Natural killer cell (primary cell): ENCODE data around the gene BICC1. TPM values are rescaled to one million over a fixed set of nuclear protein-coding genes. Genes with fewer than 3 reads are reported as not detected.
"Not testable (repeated sequence)": the region's sequence is repeated elsewhere in the genome, so short reads cannot be mapped to it uniquely, and the experiment has no call there.

Source experiments
- ATAC-seq, 3 donors: fragments of 150-1000 bp in 2 of 3; fragments of 200-7000 bp in 1 of 3; cut with Tn5 transposase; 1 replicate in 1 of 3; 2 replicates in 2 of 3; pipeline ENCODE4 v1.10.0; 2021; ENCODE audit warnings: mild to moderate bottlenecking in 2 of 3, moderate library complexity in 2 of 3
- DNase-seq, 2 donors: peaks; one replicate each; pipeline versions ENCODE4 v3.0.0 to v3.0.0-alpha.2; 2013 to 2021; ENCODE audit warnings: mixed read lengths in 1 of 2
- H3K27ac ChIP-seq: one replicate; pipeline ENCODE4 v1.5.1; 2013; ENCODE audit warnings: mild to moderate bottlenecking, low read length
- H3K27me3 ChIP-seq: one replicate; pipeline ENCODE4 v1.6.1; 2013; ENCODE audit warnings: low read length; ENCODE audit not compliant: control insufficient read depth, insufficient read depth
- H3K36me3 ChIP-seq: one replicate; pipeline ENCODE4 v1.6.1; 2013; ENCODE audit warnings: low read length; ENCODE audit not compliant: control insufficient read depth, insufficient read depth
- H3K4me1 ChIP-seq: one replicate; pipeline ENCODE4 v1.6.1; 2013; ENCODE audit warnings: low read length; ENCODE audit not compliant: control insufficient read depth, insufficient read depth
- H3K4me3 ChIP-seq: one replicate; pipeline ENCODE4 v1.5.1; 2013; ENCODE audit warnings: low read length
- H3K9me3 ChIP-seq: one replicate; pipeline ENCODE4 v1.6.1; 2013; ENCODE audit warnings: low read length; ENCODE audit not compliant: control insufficient read depth, insufficient read depth
- H3K27ac Mint-ChIP-seq, 2 donors: one replicate each; pipeline ENCODE4 v1.8.0; 2022; ENCODE audit warnings: mild to moderate bottlenecking in 2 of 2, mixed read lengths in 2 of 2, moderate library complexity in 1 of 2
- H3K27me3 Mint-ChIP-seq, 2 donors: one replicate each; pipeline ENCODE4 v1.8.0; 2022; ENCODE audit warnings: low read depth in 2 of 2, mixed read lengths in 2 of 2
- H3K36me3 Mint-ChIP-seq: one replicate; pipeline ENCODE4 v1.8.0; 2022; ENCODE audit warnings: mixed read lengths
- H3K4me1 Mint-ChIP-seq, 2 donors: one replicate each; pipeline ENCODE4 v1.8.0; 2022; ENCODE audit warnings: mixed read lengths in 2 of 2
- H3K4me3 Mint-ChIP-seq: one replicate; pipeline ENCODE4 v1.8.0; 2022; ENCODE audit warnings: mild to moderate bottlenecking, moderate library complexity, mixed read lengths
- H3K9me3 Mint-ChIP-seq, 2 donors: one replicate each; pipeline ENCODE4 v1.8.0; 2022; ENCODE audit warnings: mixed read lengths in 2 of 2
- WGBS: methylation state at CpG from one replicate; pipeline ENCODE4 v1.1.7; 2013; ENCODE audit warnings: missing lambda C conversion rate; ENCODE audit not compliant: insufficient coverage; 5-methylcytosine and 5-hydroxymethylcytosine counted together
- intact Hi-C: fragments of 100-400 bp; cut with micrococcal nuclease; formaldehyde crosslinking; loops from one replicate; pipeline ENCODE4 v1.14.2; 2022
- total RNA-seq, 4 donors: library from RNA; stranded (reverse); fragments of 120-200 nt in 1 of 4; gene quantifications; one replicate each; pipeline versions ENCODE4 v1.2.3 to v1.2.4, GENCODE V29; 2013 to 2022
- TF ChIP-seq, protein P1 (sequence below): fragments of 200-600 bp; IDR thresholded peaks from one replicate; pipeline ENCODE4 v1.8.0; 2022; ENCODE audit warnings: antibody characterized with exemption

BICC1 gene
- total RNA-seq, 3 donors from 2014 or later (not counting 1 experiment from before 2014, with no cell fraction given), result 0.14 TPM; not detected in 2

GRCh38 chr10:58590152-58590840, 77.6 kb downstream of the BICC1 start:
- Mint-ChIP-seq H3K27me3 (peaks cover 0 to 3% of the 10 kb centered on the region in 2 donors), H3K36me3 (no peaks in the 10 kb centered on the region), H3K4me3 (no peak overlapping the region), H3K9me3 (peaks cover 0 to 3% of the 10 kb centered on the region in 2 donors), H3K27ac (no peak overlapping the region), H3K4me1 (no peaks in the 10 kb centered on the region)
- no peak overlapping the region for H3K27ac ChIP-seq
- no peaks in the 10 kb centered on the region for H3K9me3 ChIP-seq
- H3K4me3 ChIP-seq, result no peak overlapping the region
- H3K36me3 ChIP-seq, result no peaks in the 10 kb centered on the region
- WGBS, result 88% methylated on average over 2 of the region's 2 CpGs
- no peaks in the 10 kb centered on the region for H3K27me3 ChIP-seq
- TF ChIP-seq, protein P1, sequence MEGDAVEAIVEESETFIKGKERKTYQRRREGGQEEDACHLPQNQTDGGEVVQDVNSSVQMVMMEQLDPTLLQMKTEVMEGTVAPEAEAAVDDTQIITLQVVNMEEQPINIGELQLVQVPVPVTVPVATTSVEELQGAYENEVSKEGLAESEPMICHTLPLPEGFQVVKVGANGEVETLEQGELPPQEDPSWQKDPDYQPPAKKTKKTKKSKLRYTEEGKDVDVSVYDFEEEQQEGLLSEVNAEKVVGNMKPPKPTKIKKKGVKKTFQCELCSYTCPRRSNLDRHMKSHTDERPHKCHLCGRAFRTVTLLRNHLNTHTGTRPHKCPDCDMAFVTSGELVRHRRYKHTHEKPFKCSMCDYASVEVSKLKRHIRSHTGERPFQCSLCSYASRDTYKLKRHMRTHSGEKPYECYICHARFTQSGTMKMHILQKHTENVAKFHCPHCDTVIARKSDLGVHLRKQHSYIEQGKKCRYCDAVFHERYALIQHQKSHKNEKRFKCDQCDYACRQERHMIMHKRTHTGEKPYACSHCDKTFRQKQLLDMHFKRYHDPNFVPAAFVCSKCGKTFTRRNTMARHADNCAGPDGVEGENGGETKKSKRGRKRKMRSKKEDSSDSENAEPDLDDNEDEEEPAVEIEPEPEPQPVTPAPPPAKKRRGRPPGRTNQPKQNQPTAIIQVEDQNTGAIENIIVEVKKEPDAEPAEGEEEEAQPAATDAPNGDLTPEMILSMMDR, result no peak
- DNase-seq (no peak), ATAC-seq (no peak)
- no peaks in the 10 kb centered on the region for H3K4me1 ChIP-seq
- intact Hi-C loops, result no loop called here

GRCh38 chr10:58590924-58591323, 78.3 kb downstream of the BICC1 start:
- Histone ChIP-seq H3K4me1 (no peaks in the 10 kb centered on the region), H3K36me3 (no peaks in the 10 kb centered on the region), H3K9me3 (no peaks in the 10 kb centered on the region), H3K27me3 (no peaks in the 10 kb centered on the region), H3K27ac (no peak overlapping the region), H3K4me3 (no peak overlapping the region)
- no peak for DNase-seq
- H3K36me3 Mint-ChIP-seq, result no peaks in the 10 kb centered on the region
- H3K27me3 Mint-ChIP-seq, result peaks cover 0 to 3% of the 10 kb centered on the region in 2 donors
- peaks cover 0 to 7% of the 10 kb centered on the region in 2 donors for H3K9me3 Mint-ChIP-seq
- ATAC-seq, result no peak
- 97% methylated on average over 3 of the region's 3 CpGs for WGBS
- no peaks in the 10 kb centered on the region for H3K4me1 Mint-ChIP-seq
- H3K27ac Mint-ChIP-seq, result no peak overlapping the region
- TF ChIP-seq, protein P1, result no peak
- no peak overlapping the region for H3K4me3 Mint-ChIP-seq
- intact Hi-C loops, result no loop called here

GRCh38 chr10:58593008-58593407, 80.3 kb downstream of the BICC1 start:
- no peak for ATAC-seq

DNA sequence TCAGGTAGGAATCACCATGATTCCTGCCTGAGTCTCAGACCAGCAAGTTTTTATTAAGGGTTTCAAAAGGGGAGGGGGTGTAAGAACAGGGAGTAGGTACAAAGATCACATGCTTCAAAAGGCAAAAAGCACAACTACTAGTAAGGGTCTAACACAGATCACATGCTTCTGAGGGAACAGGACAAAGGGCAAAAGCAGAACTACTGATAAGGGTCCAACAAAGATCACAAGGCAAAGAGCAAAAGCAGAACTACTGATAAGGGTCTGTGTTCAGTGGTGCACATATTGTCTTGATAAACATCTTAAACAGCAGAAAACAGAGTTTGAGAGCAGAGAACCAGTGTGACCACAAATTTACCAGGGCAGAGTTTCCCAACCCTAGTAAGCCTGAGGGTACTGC, 84.5 kb downstream of the BICC1 start:
- H3K36me3 Mint-ChIP-seq, H3K4me1 Mint-ChIP-seq, intact Hi-C loops, H3K4me3 Mint-ChIP-seq, H3K4me3 ChIP-seq, H3K4me1 ChIP-seq, ATAC-seq, H3K9me3 ChIP-seq, H3K27ac Mint-ChIP-seq, H3K36me3 ChIP-seq, H3K27me3 ChIP-seq, H3K27ac ChIP-seq, H3K27me3 Mint-ChIP-seq, DNase-seq: not testable (repeated sequence)
- peaks cover 0 to 14% of the 10 kb centered on the region in 2 donors for H3K9me3 Mint-ChIP-seq

More at GRCh38 chr10:58593008-58593407, 80.3 kb downstream of the BICC1 start:
- no peak overlapping the region for H3K4me3 Mint-ChIP-seq
- H3K4me1 Mint-ChIP-seq, result no peaks in the 10 kb centered on the region
- Histone ChIP-seq H3K4me3 (no peak overlapping the region), H3K4me1 (no peaks in the 10 kb centered on the region), H3K27me3 (no peaks in the 10 kb centered on the region), H3K9me3 (no peaks in the 10 kb centered on the region), H3K36me3 (no peaks in the 10 kb centered on the region), H3K27ac (no peak overlapping the region)
- TF ChIP-seq, protein P1, result no peak
- no peak overlapping the region for H3K27ac Mint-ChIP-seq
- H3K27me3 Mint-ChIP-seq, result peaks cover 0 to 3% of the 10 kb centered on the region in 2 donors
- H3K36me3 Mint-ChIP-seq, result no peaks in the 10 kb centered on the region
- WGBS, result 3% methylated on average over 3 of the region's 3 CpGs
- H3K9me3 Mint-ChIP-seq, result peaks cover 0 to 14% of the 10 kb centered on the region in 2 donors
- intact Hi-C loops, result no loop called here
- no peak for DNase-seq
